Neural progenitor cell (in vitro differentiated cells): ENCODE data around the gene SLC30A4. TPM values are rescaled to one million over a fixed set of nuclear protein-coding genes. Genes with fewer than 3 reads are reported as not detected.

Source experiments
- DNase-seq: peaks from one replicate; pipeline ENCODE4 v3.0.0-alpha.2; 2016; ENCODE audit warnings: low spot score
- H2AFZ ChIP-seq: fragments of 200-600 bp; sonication (generic); replicated peaks from 2 replicates; pipeline ENCODE4 v1.6.1; 2016; ENCODE audit warnings: antibody characterized with exemption
- H3F3A ChIP-seq: fragments of 200-600 bp; sonication (generic); 2 replicates; pipeline ENCODE4 v1.6.1; 2016; ENCODE audit warnings: antibody characterized with exemption, low read depth
- H3K27ac ChIP-seq: fragments of 200-600 bp; sonication (generic); 2 replicates; pipeline ENCODE4 v1.5.1; 2016; ENCODE audit warnings: mild to moderate bottlenecking
- H3K27me3 ChIP-seq: fragments of 200-600 bp; sonication (generic); 2 replicates; pipeline ENCODE4 v1.6.1; 2016; ENCODE audit warnings: mild to moderate bottlenecking, moderate library complexity
- H3K36me3 ChIP-seq: fragments of 200-600 bp; sonication (generic); 2 replicates; pipeline ENCODE4 v1.5.1; 2016
- H3K4me1 ChIP-seq: fragments of 200-600 bp; sonication (generic); 2 replicates; pipeline ENCODE4 v1.6.1; 2016; ENCODE audit warnings: mixed run types
- H3K4me2 ChIP-seq: fragments of 200-600 bp; sonication (generic); 2 replicates; pipeline ENCODE4 v1.6.1; 2016
- H3K4me3 ChIP-seq: fragments of 200-600 bp; sonication (generic); 2 replicates; pipeline ENCODE4 v1.5.1; 2016
- H3K79me2 ChIP-seq: fragments of 200-600 bp; sonication (generic); 2 replicates; pipeline ENCODE4 v1.6.1; 2016; ENCODE audit warnings: low read depth
- H3K9ac ChIP-seq: fragments of 200-600 bp; sonication (generic); 2 replicates; pipeline ENCODE4 v1.6.1; 2016
- H3K9me3 ChIP-seq: fragments of 200-600 bp; sonication (generic); 2 replicates; pipeline ENCODE4 v1.5.1; 2016; ENCODE audit warnings: low read depth
- H4K20me1 ChIP-seq: fragments of 200-600 bp; sonication (generic); 2 replicates; pipeline ENCODE4 v1.6.1; 2016; ENCODE audit warnings: low read depth
- H3K27ac Mint-ChIP-seq: 3 replicates; pipeline ENCODE4 v1.8.0; 2021; ENCODE audit warnings: mixed read lengths
- H3K27me3 Mint-ChIP-seq: 2 replicates; pipeline ENCODE4 v1.8.0; 2022; ENCODE audit warnings: low read depth, mild to moderate bottlenecking, inconsistent platforms, moderate library complexity, mixed read lengths; ENCODE audit not compliant: insufficient read depth
- H3K36me3 Mint-ChIP-seq: 3 replicates; pipeline ENCODE4 v1.8.0; 2021; ENCODE audit warnings: mixed read lengths
- H3K4me1 Mint-ChIP-seq: 3 replicates; pipeline ENCODE4 v1.8.0; 2021; ENCODE audit warnings: mixed read lengths
- H3K4me3 Mint-ChIP-seq: 3 replicates; pipeline ENCODE4 v1.8.0; 2021; ENCODE audit warnings: mild to moderate bottlenecking, moderate library complexity, mixed read lengths
- H3K9me3 Mint-ChIP-seq: 3 replicates; pipeline ENCODE4 v1.8.0; 2020; ENCODE audit warnings: mixed read lengths
- CTCF ChIP-seq: fragments of 200-600 bp; sonication (generic); IDR thresholded peaks from 2 replicates; pipeline ENCODE4 v1.5.1; 2017; ENCODE audit warnings: antibody characterized with exemption, mild to moderate bottlenecking
- EZH2 ChIP-seq: fragments of 200-600 bp; sonication (generic); IDR thresholded peaks from 2 replicates; pipeline ENCODE4 v1.6.1; 2017; ENCODE audit warnings: antibody characterized with exemption, mild to moderate bottlenecking, moderate library complexity
- EZH2phosphoT487 ChIP-seq: fragments of 200-600 bp; sonication (generic); IDR thresholded peaks from 2 replicates; pipeline ENCODE4 v1.6.1; 2017; ENCODE audit warnings: antibody characterized with exemption
- total RNA-seq: library from RNA; depleted of rRNA; stranded (reverse); fragments of >200 nt; gene quantifications from 2 replicates; pipeline ENCODE4 v1.2.3, GENCODE V29; 2015; ENCODE audit warnings: low replicate concordance

Gene SLC30A4
- total RNA-seq, 1 donor from 2014 or later, result 0.02 TPM

GRCh38 chr15:45527086-45527485 lies 4.5 kb upstream of the SLC30A4 start:
- Histone ChIP-seq H3F3A (peaks cover 2% of the 10 kb centered on the region), H3K4me1 (no peaks in the 10 kb centered on the region), H3K27ac (no peak overlapping the region), H3K4me2 (no peak overlapping the region), H3K79me2 (no peaks in the 10 kb centered on the region), H3K36me3 (no peaks in the 10 kb centered on the region), H3K9ac (no peak overlapping the region), H3K9me3 (no peaks in the 10 kb centered on the region), H2AFZ (no peak overlapping the region), H3K27me3 (peaks cover 78% of the 10 kb centered on the region), H4K20me1 (no peaks in the 10 kb centered on the region), H3K4me3 (no peak overlapping the region)
- Mint-ChIP-seq H3K27ac (no peak overlapping the region), H3K27me3 (peaks cover 16% of the 10 kb centered on the region), H3K9me3 (peaks cover 2% of the 10 kb centered on the region), H3K4me1 (peaks cover 6% of the 10 kb centered on the region), H3K36me3 (no peaks in the 10 kb centered on the region), H3K4me3 (no peak overlapping the region)
- no peak for DNase-seq
- TF ChIP-seq EZH2phosphoT487 (no peak), EZH2 (no peak), CTCF (no peak)

- TF ChIP-seq CTCF (no peak), EZH2 (no peak), EZH2phosphoT487 (no peak)
- H3K9ac ChIP-seq, result no peak overlapping the region
- no peaks in the 10 kb centered on the region for H4K20me1 ChIP-seq
- Mint-ChIP-seq H3K27me3 (peaks cover 17% of the 10 kb centered on the region), H3K4me1 (peaks cover 10% of the 10 kb centered on the region), H3K36me3 (peaks cover 2% of the 10 kb centered on the region), H3K4me3 (peak overlapping the region; percentile 90), H3K27ac (peak overlapping the region; percentile 48), H3K9me3 (peaks cover 2% of the 10 kb centered on the region)
- peaks cover 5% of the 10 kb centered on the region for H3F3A ChIP-seq
- H3K27me3 ChIP-seq, result peaks cover 95% of the 10 kb centered on the region
- H3K9me3 ChIP-seq, result no peaks in the 10 kb centered on the region
- no peaks in the 10 kb centered on the region for H3K4me1 ChIP-seq
- H3K79me2 ChIP-seq, result no peaks in the 10 kb centered on the region
- H3K27ac ChIP-seq, result no peak overlapping the region
- H2AFZ ChIP-seq, result peak overlapping the region; percentile 97
- DNase-seq, result no peak
- H3K4me2 ChIP-seq, result peak overlapping the region; percentile 86
- H3K36me3 ChIP-seq, result no peaks in the 10 kb centered on the region
- H3K4me3 ChIP-seq, result peak overlapping the region; percentile 64
These were observed 558 bp upstream of the SLC30A4 start for GRCh38 chr15:45523166-45523460.

GRCh38 chr15:45521596-45522327 lies 793 bp downstream of the SLC30A4 start:
- Histone ChIP-seq H3F3A (peaks cover 5% of the 10 kb centered on the region), H2AFZ (peak overlapping the region; percentile 97), H3K9ac (no peak overlapping the region), H3K36me3 (no peaks in the 10 kb centered on the region), H3K9me3 (no peaks in the 10 kb centered on the region), H3K27ac (no peak overlapping the region), H3K4me2 (peak overlapping the region; percentile 86), H3K79me2 (no peaks in the 10 kb centered on the region), H4K20me1 (no peaks in the 10 kb centered on the region), H3K27me3 (peaks cover 94% of the 10 kb centered on the region), H3K4me1 (no peaks in the 10 kb centered on the region), H3K4me3 (peak overlapping the region; percentile 64)
- H3K4me3 Mint-ChIP-seq, result peak overlapping the region; percentile 89
- TF ChIP-seq EZH2 (peak; percentile 93), EZH2phosphoT487 (peak; percentile 58), CTCF (no peak)
- DNase-seq, result no peak
- peak overlapping the region; percentile 48 for H3K27ac Mint-ChIP-seq
- peaks cover 2% of the 10 kb centered on the region for H3K9me3 Mint-ChIP-seq
- peaks cover 10% of the 10 kb centered on the region for H3K4me1 Mint-ChIP-seq
- H3K36me3 Mint-ChIP-seq, result peaks cover 2% of the 10 kb centered on the region
- H3K27me3 Mint-ChIP-seq, result peaks cover 17% of the 10 kb centered on the region
